ENCODE measurements around the gene CCDC157. TPM values are rescaled to one million over a fixed set of nuclear protein-coding genes. Genes with fewer than 3 reads are reported as not detected.

CCDC157 gene
- polyA plus RNA-seq, 1 of the 3 experiments (the other 2 are of a cell fraction): 5.8 TPM

DNA sequence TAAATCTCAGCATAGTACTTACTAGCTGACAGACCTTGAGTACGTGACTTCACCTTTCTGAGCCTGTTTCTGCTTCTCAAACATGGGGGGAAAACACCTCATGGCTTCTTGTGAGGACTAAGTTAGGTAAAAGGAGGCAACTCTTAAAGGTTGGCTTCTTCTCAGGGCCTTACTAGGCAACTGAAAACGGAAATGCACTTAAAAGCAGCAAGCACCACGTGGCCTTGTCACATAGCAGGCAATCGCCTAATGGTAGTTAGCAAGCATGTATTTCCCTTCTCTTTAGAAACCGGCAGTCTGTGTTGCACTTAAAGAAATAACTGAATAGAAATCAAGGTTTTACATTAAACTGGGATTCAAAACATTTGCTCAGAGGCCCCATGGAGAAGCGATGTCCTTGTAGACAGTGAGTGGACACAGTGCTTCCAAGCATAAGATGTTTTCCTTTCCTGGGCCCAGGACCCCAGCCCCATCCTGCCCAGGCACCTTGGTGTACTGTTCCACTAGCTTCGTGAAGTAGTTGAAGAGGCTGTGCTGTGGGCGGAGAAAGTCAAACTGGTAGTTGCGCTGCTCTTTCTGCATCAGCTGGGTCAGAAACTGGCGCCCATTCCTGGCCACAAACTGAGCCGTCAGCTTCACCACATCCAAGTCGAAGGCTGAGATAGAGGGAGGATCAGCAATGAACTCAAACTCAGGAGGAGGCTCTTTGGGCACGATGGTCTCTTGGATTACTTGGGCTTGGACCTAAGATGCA is 12.2 kb upstream of the CCDC157 start:
- Histone ChIP-seq H3K4me1 (ENCODE audit: control insufficient read depth in 1 of 2, insufficient read depth in 2 of 2, low read depth in 1 of 2, low read length in 1 of 2) (no peaks in the 10 kb centered on the region), H3F3A (replicated peaks; ENCODE audit: insufficient read depth) (peaks cover 4% of the 10 kb centered on the region), H3K4me2 (no peak overlapping the region), H3K9ac (no peak overlapping the region), H2AFZ (ENCODE audit: low read depth) (no peak overlapping the region), H3K9me3 (no peaks in the 10 kb centered on the region), H3K27ac (ENCODE audit: low read depth in 2 of 2, low read length in 1 of 2) (no peak overlapping the region), H3K4me3 (ENCODE audit: low read depth in 2 of 2, low read length in 1 of 2) (no peak overlapping the region), H3K9me2 (no peaks in the 10 kb centered on the region), H4K20me1 (ENCODE audit: insufficient read depth) (peaks cover 28% of the 10 kb centered on the region), H3K27me3 (ENCODE audit: insufficient read depth) (no peaks in the 10 kb centered on the region), H3K79me2 (ENCODE audit: insufficient read depth) (peaks cover 29% of the 10 kb centered on the region), H3K36me3 (replicated peaks in 1 of 2; ENCODE audit: control insufficient read depth in 1 of 2, insufficient read depth in 2 of 2, low read length in 1 of 2) (peaks cover 73 to 80% of the 10 kb centered on the region in 2 experiments)
- ChIA-PET CTCF (interaction anchor here (1.3 kb wide), 1 partner anchor 57 kb away, joined by 7 read pairs; no protein-coding TSS in a partner anchor), POLR2A (no interaction called here)
- DNase-seq: no peak
- TF ChIP-seq CTCF (IDR thresholded peaks at IDR 0.05): no peak
- TF ChIP-seq EP300 (IDR thresholded peaks at IDR 0.05; ENCODE audit: borderline replicate concordance in 1 of 2, low read depth in 1 of 2, low read length in 1 of 2): no peak
- TF ChIP-seq, protein P1, sequence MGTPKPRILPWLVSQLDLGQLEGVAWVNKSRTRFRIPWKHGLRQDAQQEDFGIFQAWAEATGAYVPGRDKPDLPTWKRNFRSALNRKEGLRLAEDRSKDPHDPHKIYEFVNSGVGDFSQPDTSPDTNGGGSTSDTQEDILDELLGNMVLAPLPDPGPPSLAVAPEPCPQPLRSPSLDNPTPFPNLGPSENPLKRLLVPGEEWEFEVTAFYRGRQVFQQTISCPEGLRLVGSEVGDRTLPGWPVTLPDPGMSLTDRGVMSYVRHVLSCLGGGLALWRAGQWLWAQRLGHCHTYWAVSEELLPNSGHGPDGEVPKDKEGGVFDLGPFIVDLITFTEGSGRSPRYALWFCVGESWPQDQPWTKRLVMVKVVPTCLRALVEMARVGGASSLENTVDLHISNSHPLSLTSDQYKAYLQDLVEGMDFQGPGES (IDR thresholded peaks at IDR 0.05; ENCODE audit: low read depth, low read length): no peak
- TF ChIP-seq, protein P2, sequence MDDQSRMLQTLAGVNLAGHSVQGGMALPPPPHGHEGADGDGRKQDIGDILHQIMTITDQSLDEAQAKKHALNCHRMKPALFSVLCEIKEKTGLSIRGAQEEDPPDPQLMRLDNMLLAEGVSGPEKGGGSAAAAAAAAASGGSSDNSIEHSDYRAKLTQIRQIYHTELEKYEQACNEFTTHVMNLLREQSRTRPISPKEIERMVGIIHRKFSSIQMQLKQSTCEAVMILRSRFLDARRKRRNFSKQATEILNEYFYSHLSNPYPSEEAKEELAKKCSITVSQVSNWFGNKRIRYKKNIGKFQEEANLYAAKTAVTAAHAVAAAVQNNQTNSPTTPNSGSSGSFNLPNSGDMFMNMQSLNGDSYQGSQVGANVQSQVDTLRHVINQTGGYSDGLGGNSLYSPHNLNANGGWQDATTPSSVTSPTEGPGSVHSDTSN (IDR thresholded peaks at IDR 0.05): no peak
- TF ChIP-seq GATA2 (CRISPR knock-in tag; IDR thresholded peaks at IDR 0.05): no peak
- TF ChIP-seq YY1 (IDR thresholded peaks at IDR 0.05; ENCODE audit: low read depth): no peak
- no peak for TF ChIP-seq EZH2phosphoT487 (IDR thresholded peaks at IDR 0.05; ENCODE audit: borderline replicate concordance, low read depth)
- TF ChIP-seq RAD21 (IDR thresholded peaks at IDR 0.05; ENCODE audit: low read length): no peak
- no peak for TF ChIP-seq MEF2A (IDR thresholded peaks at IDR 0.05; ENCODE audit: borderline replicate concordance, low read depth)
- TF ChIP-seq FOXM1 (IDR thresholded peaks at IDR 0.05; ENCODE audit: low read depth): no peak
- no peak for TF ChIP-seq ELF1 (IDR thresholded peaks at IDR 0.05)
- no peak for TF ChIP-seq USF2 (IDR thresholded peaks at IDR 0.05; ENCODE audit: borderline replicate concordance, low read depth, low read length)
- no peak for TF ChIP-seq MXI1 (IDR thresholded peaks at IDR 0.05; ENCODE audit: low read depth, low read length)
- WGBS (ENCODE audit: low lambda C conversion rate): 95% methylated on average over 12 of the region's 13 CpGs
